Activated CD4-positive, alpha-beta memory T cell treated with anti-CD3 and anti-CD28 coated beads for 36 hours (primary cell): ENCODE measurements around the gene KAT14. TPM values are rescaled to one million over a fixed set of nuclear protein-coding genes. Genes with fewer than 3 reads are reported as not detected.
"Not testable (repeated sequence)": the region's sequence is repeated elsewhere in the genome, so short reads cannot be mapped to it uniquely, and the experiment has no call there.

ENCODE experiments used
- CTCF ChIA-PET: fragments of 350-600 bp; sonication (Branson Sonifier 250); formaldehyde crosslinking; loops from one replicate; lab custom pipeline; 2021; ENCODE audit warnings: antibody characterized with exemption, inconsistent platforms; lab: Charles Lee
- POLR2A ChIA-PET: fragments of 350-600 bp; sonication (Branson Sonifier 250); formaldehyde crosslinking; loops from one replicate; lab custom pipeline; 2021; ENCODE audit warnings: antibody characterized with exemption; lab: Charles Lee
- DNase-seq: peaks from one replicate; pipeline ENCODE4 v3.0.0-alpha.2; 2020
- H3K27ac Mint-ChIP-seq: one replicate; pipeline ENCODE4 v1.8.0; 2021; ENCODE audit warnings: mixed read lengths
- H3K27me3 Mint-ChIP-seq: one replicate; pipeline ENCODE4 v1.8.0; 2021; ENCODE audit warnings: mixed read lengths
- H3K36me3 Mint-ChIP-seq: one replicate; pipeline ENCODE4 v1.8.0; 2021; ENCODE audit warnings: mixed read lengths
- H3K4me1 Mint-ChIP-seq: one replicate; pipeline ENCODE4 v1.8.0; 2021; ENCODE audit warnings: low read depth, mixed read lengths
- H3K4me3 Mint-ChIP-seq: one replicate; pipeline ENCODE4 v1.8.0; 2021; ENCODE audit warnings: mild to moderate bottlenecking, mixed read lengths
- H3K9me3 Mint-ChIP-seq: one replicate; pipeline ENCODE4 v1.8.0; 2021; ENCODE audit warnings: mixed read lengths
- intact Hi-C: fragments of 100-400 bp; cut with micrococcal nuclease; formaldehyde crosslinking; loops from one replicate; pipeline ENCODE4 v1.15.1; 2023
- total RNA-seq, 2 experiments: library from RNA; stranded (reverse); gene quantifications; one replicate each; pipeline ENCODE4 v1.2.3, GENCODE V29; 2021

The KAT14 gene, protein sequence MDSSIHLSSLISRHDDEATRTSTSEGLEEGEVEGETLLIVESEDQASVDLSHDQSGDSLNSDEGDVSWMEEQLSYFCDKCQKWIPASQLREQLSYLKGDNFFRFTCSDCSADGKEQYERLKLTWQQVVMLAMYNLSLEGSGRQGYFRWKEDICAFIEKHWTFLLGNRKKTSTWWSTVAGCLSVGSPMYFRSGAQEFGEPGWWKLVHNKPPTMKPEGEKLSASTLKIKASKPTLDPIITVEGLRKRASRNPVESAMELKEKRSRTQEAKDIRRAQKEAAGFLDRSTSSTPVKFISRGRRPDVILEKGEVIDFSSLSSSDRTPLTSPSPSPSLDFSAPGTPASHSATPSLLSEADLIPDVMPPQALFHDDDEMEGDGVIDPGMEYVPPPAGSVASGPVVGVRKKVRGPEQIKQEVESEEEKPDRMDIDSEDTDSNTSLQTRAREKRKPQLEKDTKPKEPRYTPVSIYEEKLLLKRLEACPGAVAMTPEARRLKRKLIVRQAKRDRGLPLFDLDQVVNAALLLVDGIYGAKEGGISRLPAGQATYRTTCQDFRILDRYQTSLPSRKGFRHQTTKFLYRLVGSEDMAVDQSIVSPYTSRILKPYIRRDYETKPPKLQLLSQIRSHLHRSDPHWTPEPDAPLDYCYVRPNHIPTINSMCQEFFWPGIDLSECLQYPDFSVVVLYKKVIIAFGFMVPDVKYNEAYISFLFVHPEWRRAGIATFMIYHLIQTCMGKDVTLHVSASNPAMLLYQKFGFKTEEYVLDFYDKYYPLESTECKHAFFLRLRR
- total RNA-seq, result 10 to 100 TPM; 14.2 to 14.4 TPM

DNA sequence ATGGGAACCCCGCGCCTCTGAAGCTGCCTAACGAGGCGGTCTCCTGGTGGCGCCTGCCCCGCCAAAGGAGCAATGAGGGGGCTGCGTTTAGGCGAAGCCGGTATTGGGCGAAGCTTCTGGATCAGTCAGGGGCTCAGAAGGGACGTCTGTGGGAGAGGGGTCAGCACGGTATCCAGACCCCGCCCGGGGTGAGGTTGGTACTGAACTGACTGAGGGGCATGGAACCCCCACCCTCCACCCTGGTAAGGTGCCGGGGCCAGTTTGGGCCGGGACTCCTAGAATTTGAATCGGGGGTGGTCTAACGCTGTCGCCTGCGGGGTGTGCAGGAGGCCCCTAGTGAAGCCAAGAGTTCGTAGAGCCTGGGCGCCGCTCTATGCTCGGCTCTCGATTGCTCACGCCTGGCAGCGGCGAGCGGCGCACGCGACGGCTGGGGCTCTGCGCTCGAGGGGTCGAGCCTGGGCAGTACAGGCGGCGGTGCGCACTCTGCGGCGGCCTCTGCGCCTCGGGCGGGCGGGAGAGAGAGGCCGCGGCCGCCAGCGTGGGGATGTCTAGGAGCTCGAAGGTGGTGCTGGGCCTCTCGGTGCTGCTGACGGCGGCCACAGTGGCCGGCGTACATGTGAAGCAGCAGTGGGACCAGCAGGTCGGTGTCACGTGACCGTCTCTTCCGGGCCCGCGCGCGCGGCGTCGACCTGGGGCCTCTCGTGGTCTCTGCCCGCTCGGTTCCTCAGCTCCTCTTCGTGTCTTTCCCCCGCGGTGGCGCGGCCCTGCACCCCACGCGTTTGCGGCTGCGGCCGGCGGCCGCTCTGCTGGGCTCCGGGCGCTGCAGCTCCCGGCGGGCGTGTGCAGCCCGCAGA lies at the start of gene KAT14, which contains the start of gene PET117:
Gene KAT14, plus strand, starts transcription at position 452 of the 854 bp plus-strand sequence. CDS start 4,798 bp downstream, outside the sequence.
Gene PET117, plus strand, starts transcription at position 452 of the 854 bp plus-strand sequence. Its CDS starts 93 bp downstream, at position 545.
- peak; percentile 93 for DNase-seq
- Mint-ChIP-seq H3K4me1 (peaks cover 29% of the 10 kb centered on the region), H3K27me3 (no peaks in the 10 kb centered on the region), H3K4me3 (peak within 1 kb of the TSS; percentile 65), H3K27ac (peak within 1 kb of the TSS; percentile 76), H3K9me3 (no peaks in the 10 kb centered on the region), H3K36me3 (peaks cover 7% of the 10 kb centered on the region)
- intact Hi-C loops, result loop anchor here (1.0 to 10.0 kb wide), 8 partner anchors 151 to 1403 kb away; partner anchors contain the start of genes BFSP1, DZANK1, MGME1 and POLR3F
- POLR2A ChIA-PET, result interaction anchor here (0.8 to 1.3 kb wide), 6 partner anchors 9 to 370 kb away, joined by 3 to 7 read pairs (median 4); partner anchors contain the start of genes DZANK1, POLR3F, SEC23B and ZNF133
- CTCF ChIA-PET, result interaction anchor here (0.6 to 1.2 kb wide), 6 partner anchors 11 to 1639 kb away, joined by 3 to 5 read pairs (median 4); partner anchors contain the start of gene RRBP1

DNA sequence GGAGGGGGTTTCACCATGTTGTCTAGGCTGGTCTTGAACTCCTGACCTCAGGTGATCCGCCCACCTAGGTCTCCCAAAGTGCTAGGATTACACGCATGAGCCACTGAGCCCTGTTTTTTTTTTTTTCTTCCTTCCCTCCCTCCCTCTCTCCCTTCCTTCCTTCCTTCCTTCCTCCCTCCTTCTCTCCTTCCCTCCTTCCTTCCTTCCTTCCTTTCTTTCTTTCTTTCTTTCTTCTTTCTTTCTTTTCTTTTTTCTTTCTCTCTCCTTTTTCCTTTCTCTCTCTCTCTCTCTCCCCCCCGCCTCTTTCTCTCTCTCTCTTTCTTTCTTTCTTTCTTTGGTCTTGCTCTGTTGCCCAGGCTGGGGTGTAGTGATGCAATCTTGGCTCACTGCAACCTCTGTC lies 49.4 kb upstream of the KAT14 start:
- H3K36me3 Mint-ChIP-seq, CTCF ChIA-PET, POLR2A ChIA-PET: not testable (repeated sequence)

DNA sequence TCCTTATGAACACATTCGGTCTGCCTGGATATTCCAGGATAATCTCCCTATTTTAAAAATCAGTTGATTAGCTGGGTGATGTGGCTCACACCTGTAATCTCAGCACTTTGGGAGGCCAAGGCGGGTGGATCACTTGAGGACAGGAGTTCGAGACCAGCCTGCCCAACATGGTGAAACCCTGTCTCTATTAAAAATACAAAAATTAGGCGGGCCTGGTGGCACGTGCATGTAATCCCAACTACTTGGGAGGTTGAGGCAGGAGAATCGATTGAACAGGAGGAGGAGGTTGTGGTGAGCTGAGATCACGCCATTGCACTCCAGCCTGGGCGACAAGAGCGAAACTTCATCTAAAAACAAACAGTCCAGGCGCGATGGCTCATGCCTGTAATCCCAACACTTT lies 48.8 kb upstream of the KAT14 start:
- H3K36me3 Mint-ChIP-seq, result not testable (repeated sequence)

More for the DNA sequence above, 49.4 kb upstream of the KAT14 start:
- DNase-seq, H3K9me3 Mint-ChIP-seq, intact Hi-C loops, H3K4me3 Mint-ChIP-seq, H3K27me3 Mint-ChIP-seq, H3K4me1 Mint-ChIP-seq, H3K27ac Mint-ChIP-seq: not testable (repeated sequence)

DNA sequence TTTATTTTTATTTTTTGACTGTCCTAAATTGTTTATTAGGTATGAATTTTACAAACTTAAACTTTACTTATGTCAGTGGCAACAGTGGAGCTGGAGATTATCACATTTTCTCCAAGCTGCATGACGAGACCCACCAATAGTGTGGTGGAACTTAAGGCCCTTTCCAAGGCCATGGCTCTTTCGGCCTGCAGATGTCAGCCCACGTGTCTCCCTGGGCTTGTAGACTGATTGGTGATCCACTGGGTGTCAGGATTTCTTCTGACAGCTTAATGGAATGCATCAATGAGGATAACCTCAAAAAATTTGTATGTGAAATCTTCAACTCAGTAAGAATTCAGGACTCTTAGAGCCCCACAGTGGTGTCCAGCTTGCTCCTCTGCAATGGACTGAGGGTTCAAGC lies 47.6 kb upstream of the KAT14 start:
- no peak for DNase-seq
- H3K27ac Mint-ChIP-seq, result no peak overlapping the region
- no peaks in the 10 kb centered on the region for H3K36me3 Mint-ChIP-seq
- CTCF ChIA-PET, result interaction anchor here (0.6 kb wide), 1 partner anchor 1290 kb away, joined by 4 read pairs; no protein-coding TSS in a partner anchor
- POLR2A ChIA-PET, result no interaction called here
- H3K27me3 Mint-ChIP-seq, result peaks cover 4% of the 10 kb centered on the region
- no peaks in the 10 kb centered on the region for H3K9me3 Mint-ChIP-seq
- intact Hi-C loops, result no loop called here
- no peak overlapping the region for H3K4me3 Mint-ChIP-seq
- no peaks in the 10 kb centered on the region for H3K4me1 Mint-ChIP-seq

More for the DNA sequence above, 48.8 kb upstream of the KAT14 start:
- H3K27ac Mint-ChIP-seq, CTCF ChIA-PET, DNase-seq, H3K4me1 Mint-ChIP-seq, intact Hi-C loops, H3K27me3 Mint-ChIP-seq, POLR2A ChIA-PET, H3K9me3 Mint-ChIP-seq, H3K4me3 Mint-ChIP-seq: not testable (repeated sequence)

DNA sequence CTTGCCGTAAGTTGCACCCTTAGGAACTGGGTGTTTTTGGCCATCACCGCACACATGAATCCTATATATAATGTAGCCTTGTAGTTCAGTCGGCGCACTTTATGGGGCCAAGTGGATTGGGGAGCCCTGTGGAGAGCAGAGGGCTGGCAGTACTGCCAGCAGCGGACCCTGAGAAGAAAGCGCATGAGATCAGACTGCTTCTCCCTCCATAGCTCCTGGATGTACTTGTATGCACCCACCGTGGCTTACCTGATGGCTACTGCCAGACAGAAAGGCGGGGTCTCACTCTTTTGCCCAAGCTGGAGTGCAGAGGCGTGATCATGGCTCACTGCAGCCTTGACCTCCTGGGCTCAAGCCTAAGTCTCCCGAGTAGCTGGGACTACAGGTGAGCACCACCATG lies 47.2 kb upstream of the KAT14 start:
- Mint-ChIP-seq H3K27me3 (peaks cover 4% of the 10 kb centered on the region), H3K4me1 (no peaks in the 10 kb centered on the region), H3K4me3 (no peak overlapping the region), H3K9me3 (no peaks in the 10 kb centered on the region), H3K27ac (no peak overlapping the region), H3K36me3 (no peaks in the 10 kb centered on the region)
- intact Hi-C loops, result no loop called here
- no peak for DNase-seq
- POLR2A ChIA-PET, result no interaction called here
- CTCF ChIA-PET, result interaction anchor here (0.6 kb wide), 1 partner anchor 1290 kb away, joined by 4 read pairs; no protein-coding TSS in a partner anchor

DNA sequence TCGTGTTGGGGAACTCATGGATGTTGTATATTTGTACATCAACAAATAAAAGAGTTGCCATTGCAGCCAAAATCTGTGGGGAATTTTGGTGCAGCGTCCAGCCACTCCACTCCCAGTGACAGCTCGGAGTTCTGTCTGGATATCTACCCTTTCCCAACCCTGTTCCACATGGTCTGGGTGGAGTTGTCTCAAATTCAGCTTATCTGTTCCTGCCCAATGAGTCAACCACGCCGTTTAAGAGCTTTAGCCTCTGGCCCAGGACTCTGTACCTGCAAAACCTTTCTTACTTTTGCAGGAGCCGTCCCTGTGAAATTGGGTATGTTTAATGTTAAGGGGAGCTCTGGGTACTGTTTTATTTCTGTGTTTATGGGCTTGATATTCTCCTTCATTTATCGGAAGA lies 46.0 kb upstream of the KAT14 start:
- Mint-ChIP-seq H3K27ac (no peak overlapping the region), H3K4me1 (no peaks in the 10 kb centered on the region), H3K4me3 (no peak overlapping the region), H3K9me3 (no peaks in the 10 kb centered on the region), H3K36me3 (no peaks in the 10 kb centered on the region), H3K27me3 (peaks cover 2% of the 10 kb centered on the region)
- DNase-seq, result no peak
- intact Hi-C loops, result no loop called here
- POLR2A ChIA-PET, result no interaction called here
- CTCF ChIA-PET, result no interaction called here

DNA sequence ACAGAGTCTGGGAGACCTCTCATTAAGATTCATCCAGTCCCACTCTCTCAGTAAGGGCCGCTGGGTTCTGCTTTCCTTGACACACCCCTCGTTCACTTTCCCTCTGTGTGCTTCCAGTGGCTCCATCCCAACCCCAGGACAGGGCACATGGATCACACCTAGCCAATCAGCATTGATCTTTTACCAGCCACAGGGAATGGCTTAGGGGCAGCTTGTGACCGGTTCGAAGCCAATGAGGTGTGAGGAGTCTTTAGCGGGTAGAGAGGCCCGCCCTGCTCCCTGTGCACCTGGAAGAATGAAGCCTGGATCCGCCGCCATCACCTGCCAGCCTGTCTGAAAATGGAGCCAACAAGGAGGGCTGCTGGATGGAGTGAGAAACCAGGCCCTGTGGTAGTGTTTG lies 44.8 kb upstream of the KAT14 start:
- no peaks in the 10 kb centered on the region for H3K36me3 Mint-ChIP-seq
- no peak overlapping the region for H3K27ac Mint-ChIP-seq
- ChIA-PET CTCF (interaction anchor here (0.7 kb wide), 1 partner anchor 10 kb away, joined by 3 read pairs; no protein-coding TSS in a partner anchor), POLR2A (no interaction called here)
- no peaks in the 10 kb centered on the region for H3K9me3 Mint-ChIP-seq
- H3K4me1 Mint-ChIP-seq, result no peaks in the 10 kb centered on the region
- H3K27me3 Mint-ChIP-seq, result peaks cover 2% of the 10 kb centered on the region
- H3K4me3 Mint-ChIP-seq, result no peak overlapping the region
- DNase-seq, result no peak
- intact Hi-C loops, result no loop called here

DNA sequence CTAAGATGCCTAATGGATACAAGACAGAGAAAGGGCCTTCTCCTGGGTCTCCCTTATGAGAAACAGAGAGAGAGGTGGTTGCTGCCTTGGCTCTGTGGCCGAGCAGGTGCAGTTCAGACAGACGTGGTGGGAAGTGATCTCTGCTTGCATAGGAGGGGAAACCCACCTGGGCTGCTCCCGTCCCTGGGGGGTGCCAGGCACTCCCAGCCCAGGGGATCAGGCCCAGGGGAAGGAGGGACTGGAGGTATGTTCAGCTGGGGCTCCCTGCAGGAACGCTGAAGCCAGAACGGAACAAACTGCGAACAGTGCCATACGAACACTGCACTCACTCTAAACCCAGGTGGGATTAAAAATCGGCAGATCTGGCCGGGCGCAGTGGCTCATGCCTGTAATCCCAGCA lies 44.3 kb upstream of the KAT14 start:
- Mint-ChIP-seq H3K4me3 (no peak overlapping the region), H3K36me3 (no peaks in the 10 kb centered on the region), H3K9me3 (no peaks in the 10 kb centered on the region), H3K27me3 (peaks cover 2% of the 10 kb centered on the region), H3K27ac (no peak overlapping the region), H3K4me1 (no peaks in the 10 kb centered on the region)
- ChIA-PET CTCF (no interaction called here), POLR2A (no interaction called here)
- DNase-seq, result no peak
- intact Hi-C loops, result no loop called here

DNA sequence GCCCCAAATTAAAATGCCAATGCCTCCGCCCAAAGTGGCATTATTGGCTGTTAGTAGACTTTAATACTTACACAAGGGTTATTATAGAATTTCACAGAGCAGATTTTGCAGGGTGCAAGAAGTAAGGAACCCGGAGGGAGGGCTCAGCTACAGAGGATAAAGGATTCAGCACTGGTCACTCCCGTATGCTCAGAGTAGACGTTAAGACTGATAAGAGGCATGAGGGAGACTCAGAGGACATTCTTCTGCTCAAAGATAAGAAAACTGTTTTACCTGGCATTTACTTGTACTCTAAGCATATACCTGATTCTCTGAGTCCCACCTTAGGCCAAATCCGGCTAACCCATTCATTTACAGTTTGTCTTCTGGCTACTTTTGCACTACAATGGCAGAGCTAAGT lies 43.5 kb upstream of the KAT14 start:
- Mint-ChIP-seq H3K4me1 (no peaks in the 10 kb centered on the region), H3K27me3 (peaks cover 5% of the 10 kb centered on the region), H3K4me3 (no peak overlapping the region), H3K36me3 (no peaks in the 10 kb centered on the region), H3K27ac (no peak overlapping the region), H3K9me3 (no peaks in the 10 kb centered on the region)
- DNase-seq, result no peak
- ChIA-PET CTCF (no interaction called here), POLR2A (no interaction called here)
- intact Hi-C loops, result no loop called here

DNA sequence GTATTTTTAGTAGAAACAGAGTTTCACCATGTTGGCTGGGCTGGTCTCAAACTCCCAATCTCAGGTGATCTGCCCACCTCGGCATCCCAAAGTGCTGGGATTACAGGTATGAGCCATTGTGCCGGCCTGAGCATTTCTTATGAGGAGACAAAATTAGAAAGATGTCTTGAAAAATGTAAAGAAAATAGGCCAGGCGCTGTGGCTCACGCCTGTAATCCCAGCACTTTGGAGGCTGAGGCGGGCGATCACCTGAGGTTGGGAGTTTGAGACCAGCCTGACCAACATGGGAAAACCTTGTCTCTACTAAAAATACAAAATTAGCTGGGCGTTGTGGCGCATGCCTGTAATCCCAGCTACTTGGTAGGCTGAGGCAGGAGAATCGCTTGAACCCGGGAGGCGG lies 37.1 kb upstream of the KAT14 start:
- DNase-seq, intact Hi-C loops, H3K4me3 Mint-ChIP-seq, H3K27ac Mint-ChIP-seq, POLR2A ChIA-PET, H3K9me3 Mint-ChIP-seq, H3K4me1 Mint-ChIP-seq, CTCF ChIA-PET, H3K27me3 Mint-ChIP-seq, H3K36me3 Mint-ChIP-seq: not testable (repeated sequence)

DNA sequence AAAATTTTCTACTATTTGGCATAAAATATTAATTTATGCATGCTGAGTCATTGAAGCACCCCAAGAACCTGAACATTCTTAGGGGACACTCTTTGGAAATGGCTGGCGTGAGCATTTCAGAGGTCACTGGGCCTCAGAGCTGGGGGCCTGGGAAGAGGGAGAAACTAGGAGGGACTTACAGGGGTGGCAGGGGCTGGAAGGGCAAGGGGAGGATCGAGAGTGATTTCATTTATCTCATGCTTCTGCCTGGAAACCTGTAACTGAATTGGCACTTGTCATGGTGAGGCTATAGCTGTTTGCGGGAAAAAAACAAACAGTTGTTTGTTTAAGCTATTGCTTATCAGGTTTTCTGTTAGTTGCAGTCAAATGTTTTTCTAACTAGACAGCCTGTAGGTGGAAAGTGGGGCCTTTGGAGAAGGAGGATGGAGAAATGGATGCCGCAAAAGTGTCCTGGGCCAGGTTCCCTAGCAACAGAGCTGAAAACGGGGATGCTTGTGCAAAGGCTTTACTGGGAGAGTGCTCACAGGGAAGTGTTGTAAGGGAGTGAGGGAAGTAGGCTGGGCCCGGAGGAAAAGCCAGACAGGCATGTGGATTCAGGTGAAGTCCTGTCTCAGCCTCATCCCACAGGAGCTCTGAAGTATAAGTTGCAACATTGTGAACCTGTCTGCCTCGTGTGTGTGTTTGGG lies 36.4 kb upstream of the KAT14 start:
- no peak overlapping the region for H3K27ac Mint-ChIP-seq
- H3K9me3 Mint-ChIP-seq, result no peaks in the 10 kb centered on the region
- H3K27me3 Mint-ChIP-seq, result peaks cover 8% of the 10 kb centered on the region
- intact Hi-C loops, result no loop called here
- no peak overlapping the region for H3K4me3 Mint-ChIP-seq
- ChIA-PET CTCF (no interaction called here), POLR2A (no interaction called here)
- H3K36me3 Mint-ChIP-seq, result no peaks in the 10 kb centered on the region
- DNase-seq, result no peak
- H3K4me1 Mint-ChIP-seq, result no peaks in the 10 kb centered on the region
